Aorta (tissue), 5 donors: ENCODE measurements around the gene YTHDF1. TPM values are rescaled to one million over a fixed set of nuclear protein-coding genes. Genes with fewer than 3 reads are reported as not detected.
"Not testable (repeated sequence)": the region's sequence is repeated elsewhere in the genome, so short reads cannot be mapped to it uniquely, and the experiment has no call there.

Source experiments
- ATAC-seq: fragments of 200-7000 bp; cut with Tn5 transposase; one replicate; pipeline ENCODE4 v1.9.1; 2022; ENCODE audit warnings: moderate library complexity; ENCODE audit not compliant: low FRiP score
- DNase-seq, 2 donors: peaks; one replicate each; pipeline ENCODE4 v3.0.0-alpha.2; 2020
- H3K27ac ChIP-seq, 2 donors: one replicate each; pipeline ENCODE4 v1.5.1; 2013; ENCODE audit warnings: low read length in 2 of 2, mild to moderate bottlenecking in 2 of 2, moderate library complexity in 2 of 2, control low read depth in 1 of 2, inconsistent platforms in 1 of 2, low read depth in 1 of 2
- H3K27me3 ChIP-seq, 2 donors: one replicate each; pipeline ENCODE4 v1.6.1; 2013; ENCODE audit warnings: control low read depth in 1 of 2, low read length in 1 of 2, mild to moderate bottlenecking in 1 of 2, moderate library complexity in 1 of 2; ENCODE audit not compliant: insufficient read depth in 2 of 2, control insufficient read depth in 1 of 2
- H3K36me3 ChIP-seq, 2 donors: one replicate each; pipeline ENCODE4 v1.6.1; 2013; ENCODE audit warnings: control low read depth in 1 of 2, low read length in 1 of 2, mild to moderate bottlenecking in 1 of 2; ENCODE audit not compliant: insufficient read depth in 2 of 2, control insufficient read depth in 1 of 2
- H3K4me1 ChIP-seq, 2 donors: one replicate each; pipeline ENCODE4 v1.6.1; 2013; ENCODE audit warnings: low read length in 2 of 2, control low read depth in 1 of 2, mild to moderate bottlenecking in 1 of 2, moderate library complexity in 1 of 2; ENCODE audit not compliant: insufficient read depth in 2 of 2, control insufficient read depth in 1 of 2
- H3K4me3 ChIP-seq, 2 donors: one replicate each; pipeline ENCODE4 v1.5.1; 2013; ENCODE audit warnings: low read length in 2 of 2, control low read depth in 1 of 2, mild to moderate bottlenecking in 1 of 2
- H3K9me3 ChIP-seq: one replicate; pipeline ENCODE4 v1.6.1; 2013; ENCODE audit warnings: mild to moderate bottlenecking, low read length; ENCODE audit not compliant: control insufficient read depth
- WGBS, 2 donors: extraction: QIAGEN DNeasy Blood & Tissue Kit; methylation state at CpG; one replicate each; pipeline ENCODE4 v1.1.7; 2013; 5-methylcytosine and 5-hydroxymethylcytosine counted together
- intact Hi-C, 2 donors: fragments of 100-400 bp; cut with DNase I; formaldehyde crosslinking; loops; one replicate each; pipeline versions ENCODE4 v1.14.2 to v1.15.0; 2022
- polyA plus RNA-seq, 2 donors: library from polyadenylated mRNA; stranded (reverse); fragments of 200-250 nt; gene quantifications; one replicate each; pipeline ENCODE4 v1.2.3, GENCODE V29; 2013
- total RNA-seq, 2 donors: library from RNA; stranded (reverse); fragmentation: NEBNext Ultra II Directional; extraction: Animal tissue kit (Norgen Biotek cat#: 25700); gene quantifications; one replicate each; pipeline ENCODE4 v1.2.1, GENCODE V29; 2021
- donor health status: healthy with polysubstance abuse.
- donor health status: Bipolar disorder and iron deficiency.
- donor health status: DM: no; HTN: no; CAD: no.
- donor health status: DM: no; HTN: no; CAD: no.
- donor health status: DM: yes; HTN: yes; CAD: no.

Gene YTHDF1
- total and polyA plus RNA-seq, 4 donors, result 19.8 to 30.4 (median 24.7) TPM

- no peak overlapping the region for H3K4me3 ChIP-seq
- 31 to 33% methylated on average over 7 of the region's 7 CpGs for WGBS, 2 donors
These were observed 9.1 kb upstream of the YTHDF1 start for GRCh38 chr20:63225082-63225454.

GRCh38 chr20:63224412-63225081, 8.6 kb upstream of the YTHDF1 start:
- Histone ChIP-seq H3K36me3 (no peaks in the 10 kb centered on the region), H3K27ac (no peak overlapping the region), H3K4me1 (no peaks in the 10 kb centered on the region), H3K9me3 (no peaks in the 10 kb centered on the region), H3K27me3 (no peaks in the 10 kb centered on the region), H3K4me3 (no peak overlapping the region)
- ATAC-seq (no peak), DNase-seq (peak in 1 of 2 donors; percentile 52)
- WGBS, 2 donors, result 17 to 23% methylated on average over 16 of the region's 16 CpGs
- intact Hi-C loops, result no loop called here

More at GRCh38 chr20:63225082-63225454, 9.1 kb upstream of the YTHDF1 start:
- H3K27ac ChIP-seq, result no peak overlapping the region
- H3K36me3 ChIP-seq, result no peaks in the 10 kb centered on the region
- no peaks in the 10 kb centered on the region for H3K9me3 ChIP-seq
- DNase-seq (no peak), ATAC-seq (no peak)
- intact Hi-C loops, result no loop called here
- no peaks in the 10 kb centered on the region for H3K4me1 ChIP-seq
- H3K27me3 ChIP-seq, result no peaks in the 10 kb centered on the region

DNA sequence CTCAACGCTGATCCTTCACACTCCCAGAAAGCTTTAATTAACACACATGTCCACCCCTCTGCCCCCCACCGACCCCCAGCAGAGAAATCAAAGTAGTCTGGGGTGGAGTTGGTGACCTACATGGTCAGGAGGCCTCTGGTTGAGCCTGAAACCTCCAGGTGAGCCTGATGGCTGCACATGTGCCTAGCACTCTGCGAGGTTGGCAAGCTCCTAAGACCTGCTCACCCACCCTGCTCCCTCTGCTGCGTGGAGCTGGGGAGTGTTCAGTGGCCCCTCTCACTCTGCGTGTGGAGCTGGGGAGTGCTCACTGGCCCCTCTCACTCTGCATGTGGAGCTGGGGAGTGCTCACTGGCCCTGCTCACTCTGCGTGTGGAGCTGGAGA, 7.9 kb upstream of the YTHDF1 start:
- intact Hi-C loops, result no loop called here
- DNase-seq, result no peak
- no peak overlapping the region for H3K4me3 ChIP-seq
- no peaks in the 10 kb centered on the region for H3K9me3 ChIP-seq
- ATAC-seq, result no peak
- no peaks in the 10 kb centered on the region for H3K4me1 ChIP-seq
- 81 to 86% methylated on average over 6 of the region's 6 CpGs for WGBS, 2 donors
- no peak overlapping the region for H3K27ac ChIP-seq
- no peaks in the 10 kb centered on the region for H3K27me3 ChIP-seq
- H3K36me3 ChIP-seq, result no peaks in the 10 kb centered on the region

DNA sequence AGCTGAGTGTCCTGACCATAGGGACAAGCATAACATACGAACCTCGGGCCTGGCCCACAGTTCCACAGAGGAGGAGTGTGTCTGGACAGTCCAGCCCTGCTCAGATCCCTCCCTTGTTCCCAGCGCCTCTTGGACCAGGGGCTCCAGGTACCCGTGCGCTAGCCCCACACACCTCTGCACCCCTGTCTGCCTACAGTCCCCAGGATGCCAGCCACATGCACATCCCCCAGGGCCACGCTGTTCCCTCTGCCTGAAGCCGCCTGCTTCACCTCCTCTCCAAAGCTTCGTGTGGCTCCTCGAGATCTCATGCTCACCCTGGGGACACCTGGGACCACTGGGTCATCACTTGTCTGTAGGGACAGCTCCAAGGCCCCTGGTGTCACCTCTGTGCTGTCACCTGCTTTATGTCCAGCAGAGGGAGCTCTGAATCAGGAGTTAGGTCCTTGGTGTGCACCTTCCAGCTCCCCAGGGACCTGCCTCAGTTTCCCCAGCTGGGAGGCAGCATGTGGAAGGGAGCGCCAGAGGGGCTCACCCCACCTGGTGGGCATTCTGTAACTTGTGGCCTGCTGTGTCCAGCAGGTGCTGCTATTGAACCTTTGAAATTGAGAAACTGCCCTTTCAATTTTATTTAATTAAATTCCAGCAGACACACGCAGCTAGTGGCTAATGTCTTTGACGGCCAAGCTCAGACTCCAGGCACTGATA, 7.3 kb upstream of the YTHDF1 start:
- ATAC-seq, result peak; percentile 30
- Histone ChIP-seq H3K27me3 (no peaks in the 10 kb centered on the region), H3K4me1 (no peaks in the 10 kb centered on the region), H3K4me3 (no peak overlapping the region), H3K27ac (no peak overlapping the region), H3K9me3 (no peaks in the 10 kb centered on the region), H3K36me3 (no peaks in the 10 kb centered on the region)
- WGBS, 2 donors, result 51 to 54% methylated on average over 12 of the region's 12 CpGs
- DNase-seq, result no peak
- intact Hi-C loops, result no loop called here

GRCh38 chr20:63222541-63222940, 6.6 kb upstream of the YTHDF1 start:
- H3K36me3 ChIP-seq, result no peaks in the 10 kb centered on the region
- H3K27me3 ChIP-seq, result no peaks in the 10 kb centered on the region
- H3K4me3 ChIP-seq, result no peak overlapping the region
- DNase-seq, result no peak
- WGBS, 2 donors, result 66 to 69% methylated on average over 7 of the region's 7 CpGs
- no peak for ATAC-seq
- H3K9me3 ChIP-seq, result no peaks in the 10 kb centered on the region
- intact Hi-C loops, result no loop called here
- H3K27ac ChIP-seq, result no peak overlapping the region
- no peaks in the 10 kb centered on the region for H3K4me1 ChIP-seq

- H3K4me3 ChIP-seq, H3K36me3 ChIP-seq, ATAC-seq, intact Hi-C loops, DNase-seq, H3K27me3 ChIP-seq, H3K9me3 ChIP-seq, H3K4me1 ChIP-seq, H3K27ac ChIP-seq: not testable (repeated sequence)
- 68 to 77% methylated on average over 12 of the region's 12 CpGs for WGBS, 2 donors
These were observed 5.6 kb upstream of the YTHDF1 start for GRCh38 chr20:63221400-63222053.

DNA sequence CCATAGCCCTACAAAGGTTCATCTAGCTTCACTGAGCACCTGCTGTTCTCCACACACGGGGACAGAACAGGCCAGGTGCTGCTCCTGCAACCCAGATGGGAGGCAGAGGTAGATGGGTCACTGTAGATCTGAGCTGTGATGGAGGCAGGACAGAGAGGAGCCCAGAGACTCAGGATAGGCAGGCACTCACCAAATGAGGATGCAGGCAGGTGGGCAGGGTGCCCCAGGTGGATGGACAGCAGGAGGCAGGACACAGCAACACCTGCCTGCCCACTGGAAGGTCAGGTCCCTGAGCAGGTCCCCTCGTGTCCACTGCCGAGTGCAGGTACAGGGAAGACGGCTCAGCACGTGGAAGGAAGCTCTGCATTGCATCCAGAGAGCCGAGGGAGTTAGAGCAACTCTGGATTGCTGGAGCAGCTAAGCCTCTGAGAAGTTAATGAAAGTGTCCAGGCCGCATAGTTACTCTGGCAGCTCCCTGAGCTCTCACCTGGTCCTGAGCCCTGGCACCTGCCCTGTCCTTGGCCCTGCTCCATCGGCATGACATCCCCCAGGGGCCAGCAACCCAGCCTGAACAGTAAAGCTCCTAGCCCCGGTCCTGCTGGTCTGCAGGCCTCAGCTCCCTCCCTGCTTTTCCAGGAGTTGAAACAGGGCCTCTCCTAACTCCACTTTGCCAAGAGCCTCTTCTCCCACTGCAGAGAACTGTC, 4.9 kb upstream of the YTHDF1 start:
- 60 to 67% methylated on average over 9 of the region's 9 CpGs for WGBS, 2 donors
- no peak for ATAC-seq

DNA sequence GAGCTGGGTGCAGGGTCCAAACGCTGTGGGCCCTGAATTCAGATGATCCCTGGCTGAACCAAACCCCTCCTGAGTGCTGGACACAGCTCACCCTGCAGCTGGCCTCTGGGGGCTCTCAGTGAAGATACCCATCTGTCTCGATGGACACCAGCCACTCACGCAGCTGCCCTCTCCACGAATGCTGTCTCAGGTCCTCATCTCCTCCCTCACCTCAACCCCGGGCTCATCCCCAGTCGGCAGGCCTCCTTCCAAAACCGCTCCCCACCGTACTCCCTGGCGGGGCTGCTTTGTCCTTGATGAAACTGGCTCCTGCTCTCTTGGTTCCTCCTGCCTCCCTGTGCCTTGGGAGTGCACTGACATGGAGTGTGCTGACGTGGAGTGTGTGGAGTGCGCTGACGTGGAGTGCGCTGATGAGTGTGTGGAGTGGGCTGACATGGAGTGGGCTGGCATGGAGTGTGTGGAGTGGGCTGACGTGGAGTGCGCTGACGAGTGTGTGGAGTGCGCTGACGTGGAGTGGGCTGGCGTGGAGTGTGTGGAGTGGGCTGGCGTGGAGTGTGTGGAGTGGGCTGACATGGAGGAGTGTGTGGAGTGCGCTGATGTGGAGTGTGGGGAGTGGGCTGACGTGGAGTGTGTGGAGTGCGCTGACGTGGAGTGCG, 4.1 kb upstream of the YTHDF1 start:
- Histone ChIP-seq H3K4me1 (no peaks in the 10 kb centered on the region), H3K9me3 (no peaks in the 10 kb centered on the region), H3K36me3 (no peaks in the 10 kb centered on the region), H3K27ac (no peak overlapping the region), H3K4me3 (no peak overlapping the region), H3K27me3 (no peaks in the 10 kb centered on the region)
- intact Hi-C loops, result no loop called here
- DNase-seq (no peak), ATAC-seq (no peak)
- 74 to 80% methylated on average over 25 of the region's 25 CpGs for WGBS, 2 donors

More for the DNA sequence above, 4.9 kb upstream of the YTHDF1 start:
- DNase-seq, result no peak
- Histone ChIP-seq H3K36me3 (no peaks in the 10 kb centered on the region), H3K4me1 (no peaks in the 10 kb centered on the region), H3K27ac (no peak overlapping the region), H3K27me3 (no peaks in the 10 kb centered on the region), H3K4me3 (no peak overlapping the region), H3K9me3 (no peaks in the 10 kb centered on the region)
- intact Hi-C loops, result no loop called here
